ENCODE data around the gene PIK3C3. TPM values are rescaled to one million over a fixed set of nuclear protein-coding genes. Genes with fewer than 3 reads are reported as not detected.

The PIK3C3 gene
- total RNA-seq, 2 experiments from 2014 or later = 42.5 to 45.1 TPM

DNA sequence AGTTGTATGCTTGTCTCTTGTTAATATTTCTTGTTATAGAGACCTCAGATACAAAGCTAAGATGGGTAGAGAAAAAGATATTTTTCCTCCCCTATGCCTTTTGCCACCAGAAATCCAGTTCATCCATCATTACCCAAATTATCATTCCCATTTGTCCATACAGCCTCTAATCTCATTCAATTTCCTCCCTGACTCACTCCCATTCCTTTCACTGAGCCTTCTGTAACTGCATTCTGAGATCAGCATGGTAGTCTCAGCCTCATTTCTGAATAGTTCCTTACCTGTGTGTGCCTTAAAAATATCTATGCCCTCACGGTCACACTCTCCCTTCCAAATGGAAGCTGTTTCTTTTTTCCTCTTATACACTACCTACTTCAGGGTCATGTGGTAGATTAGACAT is 15.7 kb upstream of the PIK3C3 start:
- ChIA-PET CTCF (interaction anchor here (0.6 kb wide), 2 partner anchors 55 to 1115 kb away, joined by 3 read pairs; no protein-coding TSS in a partner anchor), POLR2A (no interaction called here)
- no peak for DNase-seq
- no peaks in the 10 kb centered on the region for H3K36me3 Mint-ChIP-seq (ENCODE audit: low read depth)
- H3K4me3 Mint-ChIP-seq = no peak overlapping the region
- H3K4me1 Mint-ChIP-seq = peaks cover 15% of the 10 kb centered on the region
- peaks cover 13% of the 10 kb centered on the region for H3K27me3 Mint-ChIP-seq
- no peak overlapping the region for H3K27ac Mint-ChIP-seq
- no peaks in the 10 kb centered on the region for H3K9me3 Mint-ChIP-seq

DNA sequence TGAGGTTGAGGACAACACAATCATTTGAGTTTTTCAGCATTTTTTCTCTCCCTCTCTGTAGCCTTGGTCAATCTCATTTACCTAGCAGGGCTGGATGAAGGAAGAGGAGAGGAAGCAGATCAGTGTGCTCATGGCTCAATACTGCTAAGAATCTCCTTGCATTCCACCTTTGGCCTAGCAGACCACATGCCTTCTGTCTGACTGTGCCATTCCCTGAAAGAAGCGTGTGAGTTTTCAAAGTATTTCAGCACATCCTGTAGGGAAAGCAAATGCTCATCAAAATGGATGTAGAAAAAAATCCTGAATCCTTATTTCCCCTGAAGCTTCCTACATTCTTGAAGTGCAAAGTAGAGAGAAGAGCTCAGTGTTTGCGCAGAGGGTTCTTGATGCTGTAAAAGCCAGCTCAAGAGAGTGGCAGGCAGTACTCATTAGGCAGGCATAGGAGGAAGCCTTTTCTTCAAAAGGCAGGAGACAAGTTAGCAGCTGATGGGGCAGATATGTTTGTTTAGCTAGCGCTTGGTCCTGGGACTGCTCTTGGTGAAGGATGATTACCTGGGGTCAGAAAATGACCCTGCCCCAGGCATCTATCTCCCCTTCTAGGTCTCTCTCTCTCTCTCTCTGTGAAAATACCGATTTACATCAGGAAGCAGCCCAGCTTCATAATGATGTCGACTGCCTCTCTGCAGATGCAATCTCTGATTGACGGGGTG is 14.4 kb upstream of the PIK3C3 start:
- H3K4me3 Mint-ChIP-seq = no peak overlapping the region
- no peaks in the 10 kb centered on the region for H3K36me3 Mint-ChIP-seq (ENCODE audit: low read depth)
- peaks cover 19% of the 10 kb centered on the region for H3K27me3 Mint-ChIP-seq
- POLR2A ChIA-PET = no interaction called here
- H3K4me1 Mint-ChIP-seq = peaks cover 15% of the 10 kb centered on the region
- no peak for DNase-seq
- no peak overlapping the region for H3K27ac Mint-ChIP-seq
- CTCF ChIA-PET = no interaction called here
- no peaks in the 10 kb centered on the region for H3K9me3 Mint-ChIP-seq

DNA sequence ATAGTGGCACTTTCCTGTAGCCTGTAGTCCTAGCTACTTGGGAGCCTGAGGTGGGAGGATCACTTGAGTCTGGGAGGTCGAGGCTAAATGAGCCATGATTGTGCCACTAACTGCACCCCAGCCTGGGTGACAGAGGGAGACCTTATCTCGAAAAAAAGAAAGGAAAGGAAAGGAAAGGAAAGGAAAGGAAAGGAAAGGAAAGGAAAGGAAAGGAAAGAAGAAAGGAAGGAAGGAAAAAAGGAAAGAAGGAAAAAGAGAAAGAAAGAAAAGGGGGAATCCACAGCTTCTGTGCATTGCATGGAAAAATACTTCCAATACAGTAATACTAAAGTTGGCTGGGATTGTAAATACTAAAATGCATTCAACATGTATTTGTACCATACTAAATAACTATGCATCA is 12.8 kb upstream of the PIK3C3 start:
- Mint-ChIP-seq H3K36me3 (ENCODE audit: low read depth) (no peaks in the 10 kb centered on the region), H3K27ac (no peak overlapping the region), H3K4me1 (peaks cover 17% of the 10 kb centered on the region), H3K9me3 (no peaks in the 10 kb centered on the region), H3K4me3 (no peak overlapping the region), H3K27me3 (peaks cover 19% of the 10 kb centered on the region)
- ChIA-PET CTCF (no interaction called here), POLR2A (no interaction called here)
- no peak for DNase-seq

DNA sequence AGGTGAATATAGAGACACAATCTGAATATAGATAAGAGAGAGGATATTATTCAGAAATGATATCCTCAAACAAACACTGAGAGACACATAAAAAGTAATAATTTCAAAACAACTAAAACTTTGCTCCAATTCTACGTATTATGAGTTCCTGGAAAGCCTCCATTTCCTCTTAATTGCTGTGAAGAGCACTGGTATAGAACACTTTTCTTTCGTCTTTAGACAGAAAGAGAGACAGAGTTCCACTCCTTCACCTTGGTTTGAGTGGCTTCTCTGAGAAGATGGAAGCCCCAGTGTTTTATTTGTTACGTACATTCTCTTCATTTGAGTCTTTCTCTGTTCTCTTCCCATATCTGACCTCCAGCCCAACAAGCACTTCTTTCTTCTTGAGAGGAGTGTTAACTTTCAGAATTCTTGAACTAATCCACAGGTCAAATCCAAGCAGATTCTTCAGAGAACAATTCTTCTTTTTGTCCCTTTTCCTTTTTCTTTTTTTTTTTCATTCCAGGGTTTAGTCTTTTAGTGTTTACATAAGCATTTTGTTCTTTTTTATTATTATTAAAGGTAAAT is 6.4 kb upstream of the PIK3C3 start:
- Mint-ChIP-seq H3K27me3 (peaks cover 14% of the 10 kb centered on the region), H3K4me3 (peak overlapping the region; percentile 38), H3K36me3 (ENCODE audit: low read depth) (no peaks in the 10 kb centered on the region), H3K9me3 (no peaks in the 10 kb centered on the region), H3K4me1 (peaks cover 26% of the 10 kb centered on the region), H3K27ac (peak overlapping the region; percentile 88)
- no peak for DNase-seq
- POLR2A ChIA-PET = no interaction called here
- CTCF ChIA-PET = no interaction called here

DNA sequence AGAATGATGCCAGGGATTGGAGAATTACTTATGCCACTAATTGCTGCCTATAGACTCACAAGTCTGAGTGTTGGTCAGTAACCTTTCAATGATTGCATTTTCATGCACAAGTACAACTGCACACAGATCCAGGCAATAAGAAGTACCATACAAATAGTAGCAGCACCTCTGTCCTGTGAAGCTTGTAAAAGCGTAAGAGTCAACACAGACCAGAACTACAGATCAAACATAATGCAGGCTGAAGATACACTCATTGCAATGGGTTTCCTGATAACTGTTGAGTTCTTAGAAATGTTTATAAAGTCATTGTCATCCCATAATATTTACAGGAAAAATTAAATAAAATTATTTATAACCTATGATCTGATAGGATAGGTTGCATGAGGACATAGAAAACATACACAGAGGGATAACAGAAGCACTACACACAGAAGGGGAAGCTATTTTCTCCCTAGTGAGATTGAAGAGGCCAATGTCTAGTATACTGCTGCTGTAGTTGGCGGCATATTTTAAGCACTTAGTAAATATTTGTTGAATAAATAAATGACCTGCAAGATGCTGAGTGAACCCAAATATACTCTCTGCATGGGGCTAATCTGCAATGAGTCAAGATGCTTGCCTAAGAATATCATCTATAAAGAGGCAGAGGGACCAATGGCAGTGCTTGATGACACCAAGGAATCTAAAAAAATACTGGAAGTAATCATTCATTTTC is 5.7 kb upstream of the PIK3C3 start:
- no peaks in the 10 kb centered on the region for H3K9me3 Mint-ChIP-seq
- no peaks in the 10 kb centered on the region for H3K36me3 Mint-ChIP-seq (ENCODE audit: low read depth)
- ChIA-PET CTCF (interaction anchor here (1.6 kb wide), 1 partner anchor 12 kb away, joined by 3 read pairs; no protein-coding TSS in a partner anchor), POLR2A (no interaction called here)
- DNase-seq = no peak
- H3K27ac Mint-ChIP-seq = peak overlapping the region; percentile 88
- peaks cover 26% of the 10 kb centered on the region for H3K4me1 Mint-ChIP-seq
- H3K27me3 Mint-ChIP-seq = peaks cover 9% of the 10 kb centered on the region
- no peak overlapping the region for H3K4me3 Mint-ChIP-seq

DNA sequence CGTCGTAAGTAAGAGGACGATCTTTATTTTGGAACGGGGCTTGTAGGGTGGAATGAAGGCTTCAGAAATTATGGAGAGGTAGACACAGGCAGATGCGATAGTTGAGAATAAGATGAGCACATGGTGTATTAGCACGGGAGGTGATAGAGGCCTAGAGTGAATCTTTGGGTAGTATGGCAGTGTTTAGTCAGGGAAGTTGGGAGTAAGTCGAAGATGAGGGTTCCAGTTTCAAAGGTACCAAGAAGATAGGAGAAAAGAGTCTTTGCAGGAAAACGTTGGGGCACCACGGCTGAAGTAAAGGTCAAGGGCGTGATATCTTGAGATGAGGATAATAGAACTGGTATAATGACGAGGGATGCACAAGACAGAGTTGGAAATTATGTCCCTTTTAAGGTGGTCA is 654 bp downstream of the PIK3C3 start:
- peak overlapping the region; percentile 100 for H3K27ac Mint-ChIP-seq
- peaks cover 29% of the 10 kb centered on the region for H3K36me3 Mint-ChIP-seq (ENCODE audit: low read depth)
- peaks cover 4% of the 10 kb centered on the region for H3K27me3 Mint-ChIP-seq
- H3K9me3 Mint-ChIP-seq = no peaks in the 10 kb centered on the region
- peaks cover 35% of the 10 kb centered on the region for H3K4me1 Mint-ChIP-seq
- H3K4me3 Mint-ChIP-seq = peak overlapping the region; percentile 100
- no peak for DNase-seq
- ChIA-PET POLR2A (no interaction called here), CTCF (no interaction called here)

DNA sequence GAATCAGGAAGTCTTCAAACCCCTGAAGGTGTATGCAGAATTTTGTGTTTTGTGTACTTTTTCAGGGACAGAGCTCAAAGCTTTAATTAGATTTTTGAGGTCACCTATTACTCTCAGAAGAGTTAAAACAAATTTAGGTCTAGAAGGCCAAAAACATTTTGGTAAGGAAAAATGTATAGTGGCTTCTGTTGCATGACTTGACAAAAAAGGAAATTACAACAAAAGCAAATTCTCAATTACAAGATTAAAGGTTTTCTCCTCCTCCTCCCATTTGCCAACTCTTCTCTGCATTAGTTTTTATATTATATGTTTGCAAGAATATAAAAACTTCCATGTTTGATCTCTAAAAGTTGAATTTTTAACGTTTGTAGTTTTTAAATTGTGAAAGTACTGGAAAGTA is 4.0 kb downstream of the PIK3C3 start:
- H3K36me3 Mint-ChIP-seq (ENCODE audit: low read depth) = peaks cover 41% of the 10 kb centered on the region
- DNase-seq = no peak
- no peaks in the 10 kb centered on the region for H3K27me3 Mint-ChIP-seq
- no peak overlapping the region for H3K27ac Mint-ChIP-seq
- H3K9me3 Mint-ChIP-seq = no peaks in the 10 kb centered on the region
- CTCF ChIA-PET = no interaction called here
- H3K4me1 Mint-ChIP-seq = peaks cover 40% of the 10 kb centered on the region
- H3K4me3 Mint-ChIP-seq = no peak overlapping the region
- POLR2A ChIA-PET = no interaction called here

DNA sequence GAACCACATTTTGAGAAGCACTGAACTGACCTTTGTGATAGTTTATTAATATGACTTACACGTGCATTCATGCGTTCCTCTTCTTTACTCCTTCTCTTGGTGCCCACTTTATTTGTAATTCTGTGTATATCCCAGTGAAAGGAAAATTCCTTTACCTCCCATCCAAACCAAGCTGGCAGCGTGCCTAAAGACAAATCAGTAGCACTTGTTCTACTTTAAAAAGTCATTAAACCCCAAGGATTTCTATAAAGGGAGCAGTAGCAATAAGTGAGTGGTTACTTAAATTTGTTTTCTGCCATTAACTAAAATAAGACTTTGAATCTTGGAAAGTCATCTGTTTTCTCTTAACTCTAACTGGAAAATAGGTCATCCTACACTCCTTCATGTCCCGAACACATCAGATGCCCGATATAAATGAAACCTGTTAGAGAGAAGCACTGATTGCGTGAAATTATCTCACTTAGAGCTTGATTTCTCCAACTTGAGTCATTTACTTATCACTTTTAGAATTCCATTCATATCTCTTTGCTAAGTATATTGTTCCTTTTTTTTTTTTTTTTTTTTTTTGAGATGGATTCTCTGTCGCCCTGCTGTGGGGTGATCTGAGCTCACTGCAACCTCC is 10.7 kb downstream of the PIK3C3 start:
- POLR2A ChIA-PET = no interaction called here

DNA sequence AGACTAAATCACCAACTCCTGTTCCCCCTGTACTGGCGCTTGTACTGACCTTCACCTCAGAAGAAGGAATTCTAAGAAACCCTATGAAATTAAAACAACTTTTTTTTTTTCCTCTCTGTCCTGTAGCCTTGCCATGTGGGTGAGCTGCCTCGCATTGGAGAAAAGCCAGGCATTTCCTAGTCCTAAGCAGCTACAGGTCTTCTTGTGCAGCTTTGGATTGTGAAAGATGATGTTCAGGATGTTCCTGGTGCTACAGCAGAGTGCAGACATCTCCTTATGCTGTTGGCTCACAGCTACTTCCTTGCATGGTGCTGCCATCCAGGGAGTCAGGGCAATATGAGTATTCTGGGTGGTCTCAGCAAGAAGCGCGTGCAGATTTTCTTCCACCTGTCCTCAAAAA is 11.9 kb downstream of the PIK3C3 start:
- H3K27ac Mint-ChIP-seq = no peak overlapping the region
- no peak overlapping the region for H3K4me3 Mint-ChIP-seq
- ChIA-PET CTCF (no interaction called here), POLR2A (no interaction called here)
- peaks cover 5% of the 10 kb centered on the region for H3K4me1 Mint-ChIP-seq
- H3K9me3 Mint-ChIP-seq = no peaks in the 10 kb centered on the region
- DNase-seq = no peak
- H3K27me3 Mint-ChIP-seq = no peaks in the 10 kb centered on the region
- peaks cover 23% of the 10 kb centered on the region for H3K36me3 Mint-ChIP-seq (ENCODE audit: low read depth)

More for the DNA sequence above, 10.7 kb downstream of the PIK3C3 start:
- Mint-ChIP-seq H3K4me1 (peaks cover 6% of the 10 kb centered on the region), H3K9me3 (no peaks in the 10 kb centered on the region), H3K4me3 (no peak overlapping the region), H3K27me3 (no peaks in the 10 kb centered on the region), H3K36me3 (ENCODE audit: low read depth) (peaks cover 25% of the 10 kb centered on the region), H3K27ac (no peak overlapping the region)
- no peak for DNase-seq
- CTCF ChIA-PET = no interaction called here

DNA sequence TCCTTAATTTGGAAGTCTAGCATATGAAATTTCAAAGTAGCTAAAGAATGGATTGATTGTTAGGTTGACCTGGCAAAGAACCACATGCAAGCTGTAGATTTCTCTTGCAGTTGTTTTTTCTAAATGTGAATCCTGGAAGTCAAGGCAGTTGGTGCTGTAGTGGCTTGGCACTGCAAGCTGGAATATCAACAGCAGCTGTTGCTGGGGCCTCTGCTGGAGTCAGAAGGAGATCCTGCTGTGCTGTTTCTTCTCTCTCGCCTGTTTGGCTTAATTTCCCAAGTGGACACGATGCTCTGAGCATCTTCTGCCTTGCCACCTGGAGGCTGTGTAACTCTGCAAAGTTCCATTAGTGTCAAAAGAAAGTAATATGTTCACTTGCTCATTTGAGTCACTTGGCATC is 12.6 kb downstream of the PIK3C3 start:
- no peaks in the 10 kb centered on the region for H3K27me3 Mint-ChIP-seq
- H3K36me3 Mint-ChIP-seq (ENCODE audit: low read depth) = peaks cover 24% of the 10 kb centered on the region
- ChIA-PET POLR2A (no interaction called here), CTCF (interaction anchor here (0.5 to 0.9 kb wide), 2 partner anchors 11 to 12 kb away, joined by 3 read pairs; no protein-coding TSS in a partner anchor)
- peak overlapping the region; percentile 20 for H3K27ac Mint-ChIP-seq
- peaks cover 10% of the 10 kb centered on the region for H3K4me1 Mint-ChIP-seq
- no peak overlapping the region for H3K4me3 Mint-ChIP-seq
- DNase-seq = no peak
- no peaks in the 10 kb centered on the region for H3K9me3 Mint-ChIP-seq

DNA sequence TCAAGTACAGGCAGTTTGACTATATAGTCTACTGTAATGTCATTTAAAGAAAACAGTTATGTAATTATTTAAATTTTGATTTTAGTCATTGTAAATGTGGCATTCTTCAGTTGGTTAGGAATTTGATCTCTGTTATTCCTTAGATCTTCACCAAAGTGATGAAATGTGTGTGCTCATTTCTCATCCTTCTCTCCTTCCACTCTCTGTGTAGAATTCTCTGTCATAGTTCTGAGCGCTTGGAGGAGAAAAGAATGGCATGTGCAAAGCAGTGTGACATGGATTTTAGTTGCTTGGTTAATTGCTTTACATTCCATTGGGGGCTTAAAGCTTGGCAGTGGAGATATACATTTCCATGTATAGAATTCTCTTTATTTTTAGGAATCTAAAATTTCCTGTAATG is 14.8 kb downstream of the PIK3C3 start:
- Mint-ChIP-seq H3K27me3 (no peaks in the 10 kb centered on the region), H3K9me3 (no peaks in the 10 kb centered on the region), H3K4me1 (peaks cover 18% of the 10 kb centered on the region), H3K36me3 (ENCODE audit: low read depth) (peaks cover 21% of the 10 kb centered on the region), H3K27ac (no peak overlapping the region), H3K4me3 (no peak overlapping the region)
- POLR2A ChIA-PET = no interaction called here
- CTCF ChIA-PET = no interaction called here
- no peak for DNase-seq

DNA sequence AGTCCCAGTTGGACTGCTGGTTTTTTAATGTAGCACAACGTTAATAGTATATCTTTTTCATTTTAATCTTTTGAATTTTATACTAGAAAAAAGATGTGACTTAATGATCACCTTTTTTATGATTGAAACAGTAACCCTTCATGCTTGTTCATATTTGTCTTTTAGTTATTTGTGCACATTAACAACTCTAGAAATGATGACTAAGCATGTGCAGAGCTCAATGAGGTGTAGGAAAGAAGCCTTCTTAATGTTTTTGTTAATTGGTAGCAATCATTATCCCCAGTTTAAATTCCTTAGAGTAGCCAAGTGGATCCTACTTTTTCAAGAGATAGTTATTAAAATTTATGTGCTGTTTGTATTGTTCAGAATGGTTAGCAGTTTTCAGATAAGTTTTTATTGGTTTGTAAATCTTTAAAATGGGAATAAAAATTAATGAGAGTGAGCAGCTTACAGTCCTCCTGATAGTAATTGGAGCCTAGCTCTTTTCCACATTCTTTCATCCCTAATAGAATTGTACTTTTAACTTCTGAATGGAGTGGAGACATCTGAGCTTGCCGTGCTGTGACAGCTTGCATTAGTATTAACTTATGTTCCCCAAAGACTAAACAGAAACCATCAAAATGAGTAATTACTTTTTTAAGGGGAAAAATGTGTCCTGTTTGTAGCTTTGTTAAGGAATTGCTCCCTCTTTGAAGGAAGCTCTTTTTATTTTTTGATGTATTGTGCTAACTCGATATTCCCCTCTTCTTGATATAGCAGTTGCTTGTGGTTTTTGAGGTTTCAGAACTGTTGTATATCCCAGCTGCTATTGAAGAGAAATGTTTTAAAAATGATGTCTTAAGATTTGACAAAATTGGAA is 17.3 kb downstream of the PIK3C3 start:
- Mint-ChIP-seq H3K4me1 (peaks cover 31% of the 10 kb centered on the region), H3K36me3 (ENCODE audit: low read depth) (peaks cover 28% of the 10 kb centered on the region), H3K4me3 (no peak overlapping the region), H3K9me3 (no peaks in the 10 kb centered on the region), H3K27ac (no peak overlapping the region), H3K27me3 (no peaks in the 10 kb centered on the region)
- ChIA-PET CTCF (interaction anchor here (1.1 kb wide), 1 partner anchor 11 kb away, joined by 3 read pairs; no protein-coding TSS in a partner anchor), POLR2A (interaction anchor here (1.0 kb wide), 1 partner anchor 18 kb away, joined by 3 read pairs; the partner anchor contains the start of gene PIK3C3)
- DNase-seq = no peak
